GM12874 (cell line): ENCODE results near the gene FBRSL1.

Experiments
- CTCF ChIP-seq: IDR thresholded peaks from 2 replicates; pipeline ENCODE4 v1.5.1; 2011; ENCODE audit warnings: low read depth, mild to moderate bottlenecking, control low read depth, low read length, moderate library complexity; ENCODE audit not compliant: insufficient read depth

The FBRSL1 gene

GRCh38 chr12:132481345-132481744, 8.6 kb upstream of the FBRSL1 start:
- no peak for TF ChIP-seq CTCF

- no peak for TF ChIP-seq CTCF
These were observed 7.9 kb upstream of the FBRSL1 start for GRCh38 chr12:132481771-132482745.

GRCh38 chr12:132482771-132483170, 7.2 kb upstream of the FBRSL1 start:
- TF ChIP-seq CTCF, result no peak

GRCh38 chr12:132483208-132483607, 6.7 kb upstream of the FBRSL1 start:
- no peak for TF ChIP-seq CTCF

GRCh38 chr12:132483612-132484011, 6.3 kb upstream of the FBRSL1 start:
- TF ChIP-seq CTCF, result no peak

- no peak for TF ChIP-seq CTCF
These were observed 5.6 kb upstream of the FBRSL1 start for GRCh38 chr12:132484183-132484890.

- TF ChIP-seq CTCF, result no peak
These were observed 5.0 kb upstream of the FBRSL1 start for GRCh38 chr12:132484891-132485441.
